ENCODE measurements around the gene SALL1. TPM values are rescaled to one million over a fixed set of nuclear protein-coding genes. Genes with fewer than 3 reads are reported as not detected.

Gene SALL1
- polyA plus RNA-seq, 10 donors = 0.08 to 0.71 (median 0.24) TPM; not detected in 1

DNA sequence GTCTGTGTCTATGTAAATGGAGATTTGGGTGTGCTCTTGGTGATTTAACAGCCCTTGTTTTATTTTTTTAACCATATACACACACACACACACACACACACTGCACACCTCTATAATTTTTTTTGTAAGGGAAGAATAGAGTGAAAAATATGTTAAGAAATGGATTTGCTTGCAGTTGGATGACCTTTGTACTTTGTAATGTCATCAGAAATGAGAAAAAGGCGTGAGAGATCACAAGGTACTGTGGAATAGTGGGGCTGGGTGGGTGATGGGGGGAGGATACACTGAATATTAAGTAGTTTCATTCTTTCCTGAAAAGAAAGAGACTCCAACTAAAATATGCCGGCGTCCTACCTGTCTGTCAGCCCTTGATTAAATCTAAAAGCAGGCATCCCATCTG is 38.7 kb downstream of the SALL1 start:
- no peak for DNase-seq

DNA sequence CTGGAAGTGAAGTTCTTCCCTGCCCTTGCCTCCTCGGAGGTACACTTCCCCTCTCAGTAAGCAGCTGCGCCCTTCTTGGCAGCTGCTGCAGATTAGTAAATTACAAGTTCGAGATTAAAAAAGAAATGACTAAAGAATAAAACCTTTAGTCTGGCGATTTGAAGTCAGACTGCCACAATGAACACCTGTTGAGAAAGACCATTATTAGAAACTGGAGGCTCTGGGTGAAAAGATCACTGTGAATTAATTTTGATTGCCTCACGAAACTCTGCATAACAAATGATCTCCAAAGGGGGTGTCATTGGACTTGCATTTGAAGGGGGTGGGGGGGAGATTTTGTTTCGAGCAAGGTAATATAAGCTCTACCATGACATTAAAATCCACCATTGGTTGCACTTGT is 39.3 kb downstream of the SALL1 start:
- no peak for DNase-seq

DNA sequence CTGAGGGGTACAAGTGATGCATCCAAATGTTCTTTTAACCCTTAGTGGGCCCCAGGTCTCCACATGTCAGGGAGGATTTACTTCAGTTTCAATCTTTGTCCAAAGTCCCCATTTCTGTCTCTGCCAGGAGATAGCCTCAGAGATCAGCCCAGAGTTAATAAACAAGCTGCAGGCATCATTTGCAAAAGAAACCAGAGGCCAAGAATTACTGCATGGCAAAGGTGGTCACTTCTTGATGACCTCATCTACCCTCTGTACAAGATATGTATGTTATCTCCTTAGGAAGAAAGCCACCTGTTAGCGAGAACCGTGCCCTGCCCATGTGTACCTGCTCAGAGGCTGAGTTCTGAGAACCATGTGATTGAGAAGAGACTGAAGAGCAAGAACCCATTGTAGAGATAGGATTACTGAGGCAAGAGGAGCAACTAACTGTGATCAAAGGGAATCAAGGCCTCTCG is 40.3 kb downstream of the SALL1 start:
- DNase-seq = no peak

DNA sequence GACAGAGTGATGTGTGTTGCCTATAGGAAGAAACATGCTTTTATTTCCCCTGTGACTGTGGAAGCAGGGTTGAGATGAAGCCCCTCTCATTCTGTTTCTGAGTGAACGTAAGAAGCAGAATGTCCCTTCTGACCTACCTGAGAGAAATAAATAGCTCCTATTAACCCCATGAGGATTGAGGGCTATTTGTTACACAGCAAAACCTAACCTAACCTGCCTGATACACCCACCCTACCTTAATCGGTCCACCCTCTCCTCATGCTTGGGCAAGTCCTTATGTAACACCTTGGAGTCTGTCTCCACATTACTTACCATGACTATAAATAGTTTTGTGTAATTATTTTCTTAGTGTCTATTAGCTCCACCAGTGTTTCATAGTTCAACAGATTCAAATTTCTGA is 41.9 kb downstream of the SALL1 start:
- no peak for DNase-seq

DNA sequence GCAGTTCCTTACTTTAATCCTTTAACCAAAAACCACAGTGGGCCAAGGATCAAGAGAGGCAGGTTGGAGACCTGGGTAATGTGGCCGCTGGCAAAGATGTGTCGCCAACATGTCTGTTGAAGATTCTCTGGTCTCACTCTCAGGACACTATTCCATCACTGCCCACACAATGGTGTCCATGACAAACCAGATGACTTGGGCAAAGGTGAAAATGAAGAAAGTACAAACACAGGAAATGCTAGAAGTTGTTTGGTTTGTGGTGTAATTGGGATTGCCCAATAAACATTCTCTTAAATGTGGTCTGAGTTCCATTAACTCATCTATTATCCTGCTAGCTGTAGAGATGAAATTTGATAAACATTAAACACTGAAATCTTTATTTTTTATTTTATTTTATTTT is 43.3 kb downstream of the SALL1 start:
- no peak for DNase-seq

DNA sequence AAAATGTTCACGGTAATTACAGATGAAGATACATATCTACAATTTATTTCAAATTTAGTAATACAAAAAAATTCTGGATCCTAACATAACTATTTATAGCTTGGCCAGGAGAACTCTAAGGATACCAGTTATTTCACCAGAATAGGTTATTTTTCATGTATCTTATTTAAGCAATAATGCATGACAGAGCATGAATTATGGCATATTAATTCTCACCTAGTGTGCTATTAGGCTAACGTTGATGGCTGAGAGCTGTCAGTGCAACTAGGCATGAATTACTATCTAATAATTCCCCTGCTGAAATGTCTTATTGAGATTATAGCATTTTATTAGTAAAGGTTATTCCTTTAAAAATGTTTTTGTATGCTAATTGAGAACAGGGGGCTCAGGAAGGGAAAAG is 44.5 kb downstream of the SALL1 start:
- DNase-seq = no peak

DNA sequence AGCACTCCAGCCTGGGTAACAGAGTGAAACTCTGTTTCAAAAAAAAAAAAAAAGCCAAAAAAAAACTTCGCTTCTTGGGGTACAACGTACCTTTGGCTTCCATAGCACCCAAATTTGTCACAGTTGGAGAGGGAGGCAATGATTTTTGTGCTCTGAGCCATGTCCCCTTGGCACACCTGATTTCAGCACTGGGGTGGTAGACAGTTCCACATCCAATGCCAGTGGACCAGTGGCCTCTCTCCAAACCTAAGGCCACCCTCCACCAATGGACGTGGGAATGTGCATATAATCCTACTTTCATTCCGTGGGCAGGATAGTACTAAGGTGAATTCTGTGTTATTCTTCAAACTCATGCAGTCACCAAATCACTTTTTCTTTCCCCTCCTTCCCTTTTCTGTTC is 47.5 kb downstream of the SALL1 start:
- DNase-seq = no peak

DNA sequence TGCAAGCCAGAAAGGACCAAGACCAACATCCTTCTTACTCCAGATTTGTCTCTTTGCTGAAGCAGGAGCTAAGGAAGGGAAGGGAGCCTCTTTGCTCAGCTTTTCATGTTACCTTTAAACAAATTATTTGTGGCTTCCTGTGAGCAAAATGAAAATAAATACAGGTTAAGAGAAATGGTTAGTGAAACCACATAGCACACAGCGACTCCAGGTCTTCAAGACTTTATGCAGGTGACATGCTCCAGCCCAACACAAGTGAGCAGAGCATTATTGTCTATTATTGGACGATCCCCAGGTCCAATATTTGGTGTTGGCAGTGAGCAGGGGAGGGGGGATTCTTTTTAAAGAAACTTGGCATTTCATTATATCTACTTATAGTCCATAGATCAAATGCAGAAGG is 53.3 kb downstream of the SALL1 start:
- DNase-seq = no peak

DNA sequence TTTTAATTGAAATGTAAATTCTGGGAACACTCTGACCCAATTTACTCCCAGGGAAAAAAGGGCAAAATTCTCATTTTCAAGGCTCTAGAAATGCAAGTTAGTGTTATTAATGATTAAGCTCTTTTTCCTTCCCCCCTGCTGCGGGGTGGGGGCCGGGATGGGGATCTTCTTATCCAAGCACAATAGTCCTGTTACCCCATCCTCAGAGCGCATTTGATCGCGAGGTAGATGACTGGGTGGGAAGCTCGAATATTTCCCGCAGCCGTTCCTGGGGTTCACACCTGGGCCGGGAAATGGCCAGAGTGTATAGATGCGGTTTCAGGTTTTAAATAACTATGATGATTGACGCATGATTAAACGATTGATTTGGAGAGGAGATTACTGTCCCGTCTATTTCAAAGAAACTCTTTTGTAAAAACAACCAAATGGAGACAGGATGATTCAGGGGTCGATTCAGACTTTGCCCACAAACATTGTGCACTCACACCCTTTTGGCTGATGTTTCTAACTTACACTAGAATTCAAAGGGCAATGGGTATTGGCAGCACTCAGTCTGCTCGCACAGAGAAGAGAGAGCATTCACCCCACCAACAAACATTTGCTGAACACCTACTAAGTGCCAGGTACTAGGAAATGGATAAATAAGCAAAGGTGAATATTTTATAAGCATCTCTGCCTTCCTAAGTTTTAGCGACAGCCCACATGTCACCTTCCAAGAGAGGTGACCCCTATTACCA is 55.0 kb downstream of the SALL1 start:
- no peak for DNase-seq

DNA sequence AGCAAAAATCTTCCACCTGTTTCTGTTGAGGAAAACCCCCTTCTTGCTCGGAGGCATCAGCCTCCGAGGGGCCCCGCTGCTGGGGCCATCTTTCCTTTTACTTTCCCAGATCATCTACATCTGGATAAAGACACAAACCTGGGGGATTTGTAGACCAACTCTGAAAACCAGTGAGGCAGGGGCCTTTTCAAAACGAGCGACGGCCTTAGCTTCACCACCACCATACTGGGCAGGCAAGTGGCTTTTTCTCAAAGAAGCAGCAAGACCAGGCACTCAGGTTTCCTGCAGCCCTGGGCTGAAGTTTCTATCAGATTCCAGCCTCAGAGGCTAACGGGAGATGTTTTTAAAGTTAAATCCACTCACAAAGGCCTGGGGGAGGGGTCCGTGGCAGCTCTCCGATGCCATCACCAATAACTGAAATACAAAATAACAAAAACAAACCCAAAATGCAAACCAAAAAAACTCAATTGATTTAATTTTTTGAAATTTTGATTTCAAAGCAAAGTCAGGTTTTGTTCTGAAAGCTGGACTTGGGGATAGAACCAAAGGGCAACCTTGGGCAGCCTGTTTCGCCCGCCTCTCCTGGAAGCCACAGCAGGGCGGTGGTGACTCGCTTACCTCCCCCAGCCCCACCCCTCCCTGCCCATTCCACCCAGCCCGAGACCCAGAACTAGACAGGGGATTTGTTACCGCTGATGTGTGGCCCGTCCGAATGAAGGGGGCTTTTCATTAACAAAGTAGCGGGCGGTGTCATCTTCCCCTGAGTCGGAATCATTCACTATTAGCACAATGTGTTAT is 55.8 kb downstream of the SALL1 start:
- DNase-seq = no peak

DNA sequence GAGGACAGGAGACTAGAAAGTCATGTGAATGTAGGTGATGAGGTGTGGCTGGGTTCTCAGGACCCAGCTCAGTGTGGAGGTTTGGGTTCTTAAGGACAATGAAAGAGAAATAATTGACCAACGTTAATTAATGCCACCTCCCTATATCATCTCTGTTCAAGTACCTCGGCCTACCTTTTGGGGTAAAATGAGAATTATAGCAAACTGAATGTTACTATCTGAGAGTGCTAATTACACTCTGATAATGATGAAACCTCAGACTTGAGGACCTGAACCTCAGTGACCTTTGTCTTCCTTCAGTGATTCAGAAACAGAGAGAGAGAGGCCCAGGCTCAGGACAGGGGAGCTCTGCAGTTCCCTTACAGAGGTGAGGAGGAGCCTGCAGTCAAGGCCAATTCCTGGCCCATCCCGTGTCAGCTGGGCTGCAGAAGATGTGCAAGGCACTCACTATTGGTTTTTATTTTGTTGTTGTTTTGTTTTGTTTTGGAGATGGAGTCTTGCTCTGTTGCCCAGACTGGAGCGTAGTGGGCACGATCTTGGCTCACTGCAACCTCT is 57.3 kb downstream of the SALL1 start:
- no peak for DNase-seq

Data from muscle of back (tissue), 11 donors.